ENCODE data around the gene STOML1. TPM values are rescaled to one million over a fixed set of nuclear protein-coding genes. Genes with fewer than 3 reads are reported as not detected.
A peak's percentile ranks its signal among the peaks of the same experiment; 100 is the strongest.

The STOML1 gene
- total RNA-seq, 1 experiment from 2014 or later, result 2.5 TPM

DNA sequence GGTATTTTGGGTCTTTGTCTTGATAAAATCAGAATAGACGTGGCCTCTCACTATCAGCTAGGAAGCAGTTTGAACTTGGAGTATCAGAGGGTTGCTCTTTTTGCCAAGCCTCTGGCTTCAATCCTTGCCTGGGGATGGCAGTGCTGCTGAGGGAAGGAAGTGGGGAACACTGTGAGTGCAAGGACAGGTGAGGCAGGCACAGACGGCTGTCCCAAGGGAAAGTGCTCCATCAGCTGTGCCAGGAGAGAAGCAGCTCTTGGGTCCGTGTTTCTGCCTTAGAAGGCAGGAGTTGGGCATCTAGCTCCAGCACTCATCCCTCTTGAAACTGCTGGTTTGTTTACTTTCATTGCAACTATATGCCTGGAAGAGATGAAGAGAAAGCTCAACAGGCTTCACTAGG, 35.6 kb upstream of the STOML1 start:
- no peaks in the 10 kb centered on the region for H3K9me3 ChIP-seq (ENCODE audit: control insufficient read depth, low read depth, low read length)

More for the DNA sequence above, 35.6 kb upstream of the STOML1 start:
- no CpG with 5 or more reads among the region's 3 CpGs for WGBS (ENCODE audit: extremely low coverage, insufficient read length, low lambda C conversion rate)
- H3K4ac ChIP-seq (ENCODE audit: low read depth, low read length), result no peak overlapping the region
- H2BK15ac ChIP-seq (ENCODE audit: low read depth, low read length), result no peak overlapping the region
- Mint-ChIP-seq H3K4me1 (no peaks in the 10 kb centered on the region), H3K4me3 (no peak overlapping the region), H3K27ac (peak overlapping the region in 1 of 3 experiments; percentile 94; a peak in 2 of 7 replicates), H3K9me3 (no peaks in the 10 kb centered on the region), H3K27me3 (ENCODE audit: low read depth) (no peaks in the 10 kb centered on the region), H3K36me3 (ENCODE audit: insufficient read depth in 1 of 3, low read depth in 3 of 3) (peaks cover 15 to 19% (median 16%) of the 10 kb centered on the region in 3 experiments)
- no peaks in the 10 kb centered on the region for H4K20me1 ChIP-seq (ENCODE audit: control insufficient read depth, insufficient read depth, insufficient read length)
- H3K4me1 ChIP-seq (ENCODE audit: insufficient read depth, low read length), result no peaks in the 10 kb centered on the region
- no peak overlapping the region for H3K56ac ChIP-seq (ENCODE audit: insufficient read length, low read depth, low read length)
- H4K8ac ChIP-seq (replicated peaks; ENCODE audit: insufficient read length, low read depth, low read length), result no peak overlapping the region
- H3K23ac ChIP-seq (ENCODE audit: insufficient read length, low read depth, low read length), result no peak overlapping the region
- TF ChIP-seq, protein P1, sequence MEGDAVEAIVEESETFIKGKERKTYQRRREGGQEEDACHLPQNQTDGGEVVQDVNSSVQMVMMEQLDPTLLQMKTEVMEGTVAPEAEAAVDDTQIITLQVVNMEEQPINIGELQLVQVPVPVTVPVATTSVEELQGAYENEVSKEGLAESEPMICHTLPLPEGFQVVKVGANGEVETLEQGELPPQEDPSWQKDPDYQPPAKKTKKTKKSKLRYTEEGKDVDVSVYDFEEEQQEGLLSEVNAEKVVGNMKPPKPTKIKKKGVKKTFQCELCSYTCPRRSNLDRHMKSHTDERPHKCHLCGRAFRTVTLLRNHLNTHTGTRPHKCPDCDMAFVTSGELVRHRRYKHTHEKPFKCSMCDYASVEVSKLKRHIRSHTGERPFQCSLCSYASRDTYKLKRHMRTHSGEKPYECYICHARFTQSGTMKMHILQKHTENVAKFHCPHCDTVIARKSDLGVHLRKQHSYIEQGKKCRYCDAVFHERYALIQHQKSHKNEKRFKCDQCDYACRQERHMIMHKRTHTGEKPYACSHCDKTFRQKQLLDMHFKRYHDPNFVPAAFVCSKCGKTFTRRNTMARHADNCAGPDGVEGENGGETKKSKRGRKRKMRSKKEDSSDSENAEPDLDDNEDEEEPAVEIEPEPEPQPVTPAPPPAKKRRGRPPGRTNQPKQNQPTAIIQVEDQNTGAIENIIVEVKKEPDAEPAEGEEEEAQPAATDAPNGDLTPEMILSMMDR (conservative IDR thresholded peaks at IDR 0.05), result no peak
- H2BK5ac ChIP-seq (ENCODE audit: insufficient read length, low read length), result no peak overlapping the region
- DNase-seq, result no peak
- no peak overlapping the region for H3K9ac ChIP-seq (ENCODE audit: extremely low read depth, insufficient read length, low read length)
- no peak overlapping the region for H3K14ac ChIP-seq (ENCODE audit: insufficient read depth, low read length)
- H3K18ac ChIP-seq (ENCODE audit: insufficient read length, low read depth, low read length), result no peak overlapping the region
- H3T11ph ChIP-seq (ENCODE audit: low read length), result no peak overlapping the region
- H3K79me1 ChIP-seq (ENCODE audit: insufficient read depth, low read depth, low read length, poor library complexity, severe bottlenecking), result no peaks in the 10 kb centered on the region
- H3K27ac ChIP-seq (ENCODE audit: insufficient read length, low read depth, low read length), result no peak overlapping the region
- H4K91ac ChIP-seq (ENCODE audit: insufficient read length, low read depth, low read length), result no peak overlapping the region
- no peak overlapping the region for H2BK12ac ChIP-seq (ENCODE audit: insufficient read length, low read depth, low read length)
- no peak overlapping the region for H4K5ac ChIP-seq (ENCODE audit: insufficient read length, low read depth, low read length)
- H3K27me3 ChIP-seq (ENCODE audit: insufficient read depth, low read length), result no peaks in the 10 kb centered on the region
- H2BK20ac ChIP-seq (ENCODE audit: low read depth, low read length, poor library complexity, severe bottlenecking), result no peak overlapping the region
- no peak overlapping the region for H2BK120ac ChIP-seq (ENCODE audit: low read depth, low read length, poor library complexity, severe bottlenecking)
- H3K4me2 ChIP-seq (ENCODE audit: insufficient read depth, insufficient read length, low read length), result no peak overlapping the region
- no peaks in the 10 kb centered on the region for H3K79me2 ChIP-seq (ENCODE audit: insufficient read depth, low read length)
- H3K23me2 ChIP-seq (ENCODE audit: insufficient read length, low read depth, low read length, poor library complexity, severe bottlenecking), result no peaks in the 10 kb centered on the region
- no peak overlapping the region for H2AFZ ChIP-seq (ENCODE audit: low read length)
- H2AK5ac ChIP-seq (ENCODE audit: insufficient read length, low read length), result no peak overlapping the region

Data from H9 (cell line).